GM12878 (cell line): ENCODE measurements around the gene GFRA3. TPM values are rescaled to one million over a fixed set of nuclear protein-coding genes. Genes with fewer than 3 reads are reported as not detected.

ENCODE experiments used
- ATAC-seq: fragments of 200-7000 bp; cut with Tn5 transposase; 3 replicates; pipeline ENCODE4 v1.9.1; 2020; ENCODE audit warnings: mild to moderate bottlenecking, moderate library complexity
- BruUV-seq: library from RNA; stranded (reverse); fragments of 400-500 nt; replicated peaks from 2 replicates; lab custom pipeline; 2021; lab: Mats Ljungman, UMichigan
- CTCF ChIA-PET: fragments of 300-600 bp; sonication (Branson Sonifier 250); formaldehyde crosslinking; extraction: SDS; loops from one replicate; lab custom pipeline; 2021; ENCODE audit warnings: inconsistent platforms; lab: Yijun Ruan, JAX
- POLR2A ChIA-PET: fragments of 350-600 bp; formaldehyde crosslinking; extraction: SDS; loops from one replicate; lab custom pipeline; 2021; ENCODE audit warnings: inconsistent platforms; lab: Charles Lee
- RAD21 ChIA-PET: fragments of 300-600 bp; sonication (Branson Sonifier 250); formaldehyde crosslinking; loops from one replicate; lab custom pipeline; 2023; ENCODE audit warnings: antibody characterized with exemption; ENCODE audit not compliant: unreplicated experiment; lab: Charles Lee
- SMC1A ChIA-PET: fragments of 300-600 bp; sonication (Branson Sonifier 250); formaldehyde crosslinking; loops from one replicate; lab custom pipeline; 2023; ENCODE audit not compliant: unreplicated experiment, uncharacterized antibody; lab: Charles Lee
- DNase-seq: peaks from one replicate; pipeline ENCODE4 v3.0.0-alpha.2; 2011; ENCODE audit warnings: low read depth, low spot score
- FAIRE-seq: peaks from 3 replicates; lab custom pipeline; 2011; peaks lifted over from hg19 to GRCh38; lab: Jason Lieb, UNC
- H2AFZ ChIP-seq: 2 replicates; pipeline ENCODE4 v1.6.0; 2011; ENCODE audit warnings: low read depth, low read length, control low read depth; ENCODE audit not compliant: control insufficient read depth
- H3K27ac ChIP-seq: 2 replicates; pipeline ENCODE4 v1.5.1; 2011; ENCODE audit warnings: control low read depth; ENCODE audit not compliant: control insufficient read depth, insufficient read depth
- H3K27me3 ChIP-seq, 2 experiments: replicated peaks in 1 of 2; 2 replicates each; pipeline versions ENCODE4 v1.6.0 to v1.6.1; 2011; ENCODE audit warnings: low read length in 1 of 2; ENCODE audit not compliant: control insufficient read depth in 2 of 2, insufficient read depth in 2 of 2
- H3K36me3 ChIP-seq, 2 experiments: 2 replicates each; pipeline ENCODE4 v1.5.1; 2011; ENCODE audit warnings: low read length in 1 of 2; ENCODE audit not compliant: control insufficient read depth in 2 of 2, insufficient read depth in 2 of 2
- H3K4me1 ChIP-seq: 2 replicates; pipeline ENCODE4 v1.6.1; 2011; ENCODE audit warnings: mild to moderate bottlenecking, low read length, moderate library complexity, mixed read lengths; ENCODE audit not compliant: control insufficient read depth, insufficient read depth
- H3K4me2 ChIP-seq: 2 replicates; pipeline ENCODE4 v1.6.0; 2011; ENCODE audit warnings: control low read depth; ENCODE audit not compliant: control insufficient read depth, insufficient read depth
- H3K4me3 ChIP-seq: fragments of 200-600 bp; sonication (generic); 2 replicates; pipeline ENCODE4 v1.5.1; 2016
- H3K79me2 ChIP-seq: 2 replicates; pipeline ENCODE4 v1.6.0; 2011; ENCODE audit warnings: low read length; ENCODE audit not compliant: control insufficient read depth, insufficient read depth
- H3K9ac ChIP-seq: 2 replicates; pipeline ENCODE4 v1.8.0; 2011; ENCODE audit warnings: low read length, control low read depth, mixed read lengths; ENCODE audit not compliant: control insufficient read depth, insufficient read depth
- H3K9me3 ChIP-seq: replicated peaks from 3 replicates; pipeline ENCODE4 v1.5.1; 2011; ENCODE audit warnings: mild to moderate bottlenecking, low read length; ENCODE audit not compliant: control insufficient read depth, insufficient read depth
- H4K20me1 ChIP-seq: 2 replicates; pipeline ENCODE4 v1.6.0; 2011; ENCODE audit not compliant: control insufficient read depth, insufficient read depth
- BRCA1 ChIP-seq: IDR thresholded peaks from 2 replicates; pipeline ENCODE4 v1.6.1; 2011; ENCODE audit warnings: low read depth, low read length, improper control_type of control experiment
- JUND ChIP-seq: IDR thresholded peaks from 2 replicates; pipeline ENCODE4 v1.6.1; 2012; ENCODE audit warnings: low read depth, mild to moderate bottlenecking, low read length, improper control_type of control experiment, moderate library complexity
- PAX5 ChIP-seq: IDR thresholded peaks from 2 replicates; pipeline ENCODE4 v1.6.1; 2011; ENCODE audit warnings: low read depth, low read length, borderline replicate concordance
- PKNOX1 ChIP-seq: fragments of 450-650 bp; IDR thresholded peaks from 2 replicates; pipeline ENCODE4 v1.6.1; 2016; ENCODE audit warnings: mild to moderate bottlenecking
- WGBS: methylation state at CpG from one replicate; pipeline ENCODE4 v1.1.6; 2016; ENCODE audit warnings: low lambda C conversion rate; ENCODE audit not compliant: insufficient replicate concordance, insufficient coverage; ENCODE audit errors: missing lambda C conversion rate; 5-methylcytosine and 5-hydroxymethylcytosine counted together
- in situ Hi-C: fragments of 300-500 bp; cut with MboI; formaldehyde crosslinking; loops from 9 replicates; pipeline ENCODE4 v1.14.3; 2018; ENCODE audit warnings: mixed read lengths
- intact Hi-C: fragments of 100-400 bp; cut with micrococcal nuclease; formaldehyde crosslinking; loops from one replicate; pipeline ENCODE4 v1.14.2; 2022; ENCODE audit not compliant: unreplicated experiment
- polyA plus RNA-seq, 11 experiments: library from polyadenylated mRNA; depleted of rRNA in 4 of 11; unstranded in 6 of 11; stranded (reverse) in 5 of 11; fragments of >200 nt; fragmentation: Nextera tagmentation in 4 of 11; fragmentation: Illumina TruSeq in 1 of 11; extraction: Ambion mirVana in 4 of 11; extraction: Trizol in 1 of 11; gene quantifications; 1 replicate in 1 of 11; 2 replicates in 10 of 11; pipeline versions ENCODE4 v1.2.1 to v1.2.3, GENCODE V29; 2011 to 2016; ENCODE audit warnings: inconsistent platforms in 2 of 11, missing spikeins in 2 of 11, low read depth in 1 of 11
- total RNA-seq, 4 experiments: library from RNA; depleted of rRNA in 3 of 4; stranded (reverse); fragments of >200 nt in 3 of 4; fragmentation: Illumina TruSeq in 1 of 4; extraction: Trizol in 1 of 4; gene quantifications; 2 replicates each; pipeline versions ENCODE4 v1.2.1 to v1.2.3, GENCODE V29; 2013 to 2021
- TF ChIP-seq, protein P1 (sequence below): fragments of 150-350 bp; IDR thresholded peaks from 2 replicates; pipeline ENCODE4 v1.6.1; 2014; ENCODE audit warnings: mild to moderate bottlenecking, low read depth, low read length

The GFRA3 gene
- total and polyA plus RNA-seq, 10 of the 15 experiments (the other 5 are each of a cell fraction or from before 2014, with no cell fraction given) = 0.06 to 0.10 (median 0.08) TPM; not detected in 7

GRCh38 chr5:138264183-138264582, 10.2 kb downstream of the GFRA3 start:
- POLR2A ChIA-PET = no interaction called here
- WGBS = 64% methylated on average over 8 of the region's 8 CpGs
- ATAC-seq (no peak), DNase-seq (no peak), FAIRE-seq (no peak)
- Histone ChIP-seq H2AFZ (no peak overlapping the region), H3K9me3 (no peaks in the 10 kb centered on the region), H3K4me2 (no peak overlapping the region), H3K79me2 (no peaks in the 10 kb centered on the region), H3K9ac (no peak overlapping the region), H3K27me3 (no peaks in the 10 kb centered on the region), H3K4me3 (no peak overlapping the region), H3K4me1 (no peaks in the 10 kb centered on the region), H3K36me3 (no peaks in the 10 kb centered on the region), H4K20me1 (no peaks in the 10 kb centered on the region), H3K27ac (no peak overlapping the region)
- in situ Hi-C loops (no loop called here), intact Hi-C loops (no loop called here)
- BruUV-seq = no TSS peak
- CTCF ChIA-PET = no interaction called here
- TF ChIP-seq JUND (no peak), BRCA1 (no peak), PAX5 (no peak), PKNOX1 (no peak)
- TF ChIP-seq, protein P1, sequence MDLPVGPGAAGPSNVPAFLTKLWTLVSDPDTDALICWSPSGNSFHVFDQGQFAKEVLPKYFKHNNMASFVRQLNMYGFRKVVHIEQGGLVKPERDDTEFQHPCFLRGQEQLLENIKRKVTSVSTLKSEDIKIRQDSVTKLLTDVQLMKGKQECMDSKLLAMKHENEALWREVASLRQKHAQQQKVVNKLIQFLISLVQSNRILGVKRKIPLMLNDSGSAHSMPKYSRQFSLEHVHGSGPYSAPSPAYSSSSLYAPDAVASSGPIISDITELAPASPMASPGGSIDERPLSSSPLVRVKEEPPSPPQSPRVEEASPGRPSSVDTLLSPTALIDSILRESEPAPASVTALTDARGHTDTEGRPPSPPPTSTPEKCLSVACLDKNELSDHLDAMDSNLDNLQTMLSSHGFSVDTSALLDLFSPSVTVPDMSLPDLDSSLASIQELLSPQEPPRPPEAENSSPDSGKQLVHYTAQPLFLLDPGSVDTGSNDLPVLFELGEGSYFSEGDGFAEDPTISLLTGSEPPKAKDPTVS = no peak
- RAD21 ChIA-PET = no interaction called here
- SMC1A ChIA-PET = interaction anchor here (1.0 kb wide), 1 partner anchor 24 kb away, joined by 4 read pairs; no protein-coding TSS in a partner anchor
